GM21619 (cell line): ENCODE results near the gene MED10.
A peak's percentile ranks its signal among the peaks of the same experiment; 100 is the strongest.

Source experiments
- ATAC-seq: cut with Tn5 transposase; IDR thresholded peaks from one replicate; pipeline ENCODE4 v1.9.1; 2021; ENCODE audit not compliant: unreplicated experiment

MED10 gene

DNA sequence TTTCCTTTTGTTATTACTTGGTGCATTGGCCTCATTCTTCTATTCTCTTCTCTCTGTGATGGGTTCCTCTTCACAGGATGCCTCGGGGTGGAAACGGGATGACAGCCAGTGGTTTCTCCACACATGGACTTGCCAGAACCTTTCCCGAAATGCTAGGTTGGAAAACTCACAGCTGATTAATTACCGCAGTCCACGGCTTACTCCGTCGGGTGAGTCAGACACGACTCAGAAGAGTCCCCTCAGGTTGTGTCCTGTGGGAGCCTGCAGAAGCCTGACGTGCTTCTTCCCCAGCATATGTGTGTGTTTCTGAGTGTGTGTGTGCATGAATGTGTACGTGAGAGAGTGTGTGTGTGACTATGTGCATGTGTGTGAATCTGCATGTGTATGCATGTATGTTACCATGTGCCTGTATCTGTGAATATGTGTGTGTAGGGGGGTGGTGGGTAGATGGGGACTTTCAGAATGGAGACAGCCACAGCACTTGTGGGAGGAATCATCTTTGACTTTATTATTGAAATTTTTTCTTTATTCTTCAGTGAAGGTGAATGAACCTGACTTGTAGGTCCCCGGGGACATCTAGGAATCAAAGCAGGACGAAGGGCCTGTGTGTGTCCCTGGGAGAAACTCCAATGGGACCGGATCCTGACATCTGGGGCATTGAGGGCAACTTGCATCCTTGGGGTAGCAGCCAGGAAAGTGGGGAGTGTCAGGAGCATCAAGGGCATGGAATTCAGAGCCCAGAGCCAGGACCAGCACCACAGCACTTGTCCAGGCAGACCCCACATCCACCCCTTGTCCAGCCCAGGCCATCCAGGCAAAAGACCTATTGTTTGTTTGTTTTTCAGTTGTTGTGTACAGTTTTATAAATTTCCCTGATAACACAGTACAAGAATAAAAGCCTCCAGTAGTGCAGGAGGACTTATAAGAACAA, 21.9 kb upstream of the MED10 start:
- ATAC-seq = no peak

GRCh38 chr5:6398570-6399230, 20.4 kb upstream of the MED10 start:
- no peak for ATAC-seq

DNA sequence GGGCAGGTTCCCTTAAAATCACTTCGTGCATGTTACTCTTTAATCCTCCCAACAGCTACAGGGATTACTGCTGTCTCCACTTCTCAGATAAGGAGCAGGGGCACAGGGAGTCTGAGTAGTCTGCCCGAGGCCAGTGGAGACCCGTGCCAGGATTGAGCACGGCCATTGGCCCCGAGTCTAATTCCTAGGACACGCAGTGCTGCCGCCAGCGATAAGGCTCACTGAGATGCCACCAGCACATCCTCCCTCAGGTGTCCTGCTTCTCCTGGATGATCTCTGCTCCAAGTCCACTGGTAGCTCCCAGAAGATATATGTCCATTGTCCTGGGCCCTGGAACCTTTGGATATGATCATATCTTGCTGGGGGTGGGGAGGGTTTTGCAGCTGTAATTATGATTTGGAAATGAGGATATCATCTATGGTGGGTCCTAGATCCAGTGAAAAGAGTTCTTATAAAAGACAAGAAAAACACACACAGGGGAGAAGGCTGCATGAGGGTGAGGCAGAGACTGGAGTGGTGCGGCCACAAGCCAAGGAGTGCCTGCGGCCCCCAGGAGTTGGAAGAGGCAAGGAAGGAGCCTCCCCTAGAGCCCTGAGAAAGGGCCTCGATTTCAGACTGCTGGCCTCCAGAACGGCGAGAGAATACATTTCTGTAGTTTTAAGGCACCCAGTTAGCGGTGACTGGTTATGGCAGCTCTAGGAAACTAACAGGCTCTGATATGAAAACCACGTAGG, 19.4 kb upstream of the MED10 start:
- ATAC-seq = no peak

DNA sequence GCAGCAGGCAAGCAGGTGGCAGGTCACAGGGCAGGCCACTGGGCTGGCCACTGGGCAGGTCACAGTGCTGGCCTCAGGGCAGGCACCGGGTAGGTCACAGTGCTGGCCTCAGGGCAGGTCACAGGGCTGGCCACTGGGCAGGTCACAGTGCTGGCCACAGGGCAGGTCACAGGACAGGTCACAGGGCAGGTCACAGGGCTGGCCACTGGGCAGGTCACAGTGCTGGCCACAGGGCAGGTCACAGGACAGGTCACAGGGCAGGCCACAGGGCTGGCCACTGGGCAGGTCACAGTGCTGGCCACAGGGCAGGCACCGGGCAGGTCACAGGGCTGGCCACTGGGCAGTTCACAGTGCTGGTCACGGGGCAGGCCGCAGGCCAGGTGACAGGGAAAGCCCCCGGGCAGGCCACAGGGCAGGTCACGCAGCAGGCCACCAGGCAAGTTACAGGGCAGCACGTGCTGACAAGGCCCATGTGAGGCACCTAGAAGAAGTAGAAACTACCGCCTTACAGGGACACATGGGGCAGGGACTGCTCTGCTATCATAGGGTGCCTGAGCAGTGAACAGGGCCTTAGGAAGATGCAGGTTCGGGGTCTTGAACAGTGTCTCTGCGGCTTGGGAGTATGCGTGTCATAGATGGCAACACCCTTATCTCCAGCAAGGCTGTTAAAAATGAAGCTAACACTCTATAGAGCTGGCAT, 18.6 kb upstream of the MED10 start:
- ATAC-seq = no peak

DNA sequence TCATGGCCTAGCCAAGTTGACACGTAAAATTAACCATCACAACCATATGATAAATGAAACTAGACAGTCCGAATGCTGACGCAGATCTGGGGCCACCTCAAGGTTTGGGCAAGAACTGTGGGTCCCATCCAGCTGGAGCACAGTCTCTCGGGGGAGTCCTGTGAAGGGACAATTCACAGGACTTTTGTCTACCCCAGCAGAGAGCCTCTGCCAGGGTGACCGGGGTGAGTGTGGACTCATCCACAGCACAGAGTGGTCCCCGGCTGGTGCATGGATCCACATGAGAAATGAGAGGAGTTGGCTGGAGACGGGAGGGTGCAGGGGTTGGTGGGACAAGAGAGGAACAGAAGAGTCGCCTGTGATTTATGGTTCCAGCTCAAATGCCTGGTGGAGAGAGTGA, 17.7 kb upstream of the MED10 start:
- ATAC-seq = no peak

DNA sequence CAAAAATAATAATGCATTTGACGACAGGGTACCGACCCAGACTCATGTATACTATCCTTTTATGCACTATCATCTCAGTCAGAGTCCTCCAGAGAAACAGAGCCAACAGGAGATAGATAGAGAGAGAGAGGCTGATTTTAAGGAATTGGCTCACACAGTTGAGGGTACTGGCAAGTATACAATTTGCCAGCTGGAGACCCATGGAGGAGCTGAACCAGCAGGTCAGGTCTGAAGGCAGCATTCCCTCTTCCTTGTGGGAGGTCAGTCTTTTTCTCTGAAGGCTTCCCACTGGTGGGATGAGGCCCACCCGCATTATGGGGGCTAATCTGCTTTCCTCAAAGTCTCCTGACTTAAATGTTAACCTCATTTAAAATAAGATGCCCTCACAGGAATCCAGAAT, 17.3 kb upstream of the MED10 start:
- no peak for ATAC-seq

DNA sequence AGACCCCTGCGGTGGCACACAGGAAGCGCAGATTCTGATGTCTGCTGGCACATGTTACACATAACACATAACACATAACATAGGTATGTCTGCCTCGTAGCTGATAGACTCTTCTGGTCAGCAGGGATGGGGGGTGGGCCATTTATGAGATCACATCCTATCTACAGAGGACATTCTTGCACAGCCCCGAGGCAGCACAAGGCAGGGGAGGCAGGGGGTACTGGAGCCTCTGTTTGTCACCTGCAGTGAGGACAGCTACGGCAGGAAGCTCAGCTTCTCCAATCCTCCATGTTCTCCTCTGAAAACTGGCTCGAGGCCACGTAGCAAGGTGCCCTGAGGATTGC, 16.7 kb upstream of the MED10 start:
- no peak for ATAC-seq

- ATAC-seq = no peak
Observed at GRCh38 chr5:6394429-6395101, 16.2 kb upstream of the MED10 start.

DNA sequence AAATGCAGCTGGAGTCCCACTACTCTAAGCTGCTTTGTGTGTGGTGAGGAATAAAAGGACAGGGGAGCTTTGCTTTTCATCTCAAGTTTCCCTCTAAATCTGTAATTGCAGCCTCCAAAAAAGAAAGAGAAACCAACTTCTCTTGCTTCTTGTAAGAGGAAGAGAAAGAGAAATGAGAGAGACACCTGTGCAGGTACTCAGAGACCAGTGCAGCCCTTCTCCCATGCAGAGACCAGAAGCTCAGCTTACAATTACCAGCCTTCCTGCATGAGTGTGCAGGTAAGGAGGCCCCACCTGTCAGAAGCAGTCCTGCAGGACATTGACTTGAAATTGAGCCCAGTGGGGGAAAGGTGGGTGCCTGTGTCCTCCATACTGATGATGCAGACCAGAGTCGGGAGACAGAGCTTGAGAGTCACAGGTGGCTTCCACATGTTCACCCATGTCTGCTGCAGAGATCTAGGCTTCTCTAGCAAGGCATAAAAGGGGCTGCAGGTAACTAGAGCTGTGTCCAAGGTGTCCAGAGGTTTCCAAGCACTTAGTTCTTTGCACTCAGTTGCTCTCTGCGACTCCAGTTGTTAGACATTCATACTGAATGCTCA, 15.3 kb upstream of the MED10 start:
- ATAC-seq = no peak

DNA sequence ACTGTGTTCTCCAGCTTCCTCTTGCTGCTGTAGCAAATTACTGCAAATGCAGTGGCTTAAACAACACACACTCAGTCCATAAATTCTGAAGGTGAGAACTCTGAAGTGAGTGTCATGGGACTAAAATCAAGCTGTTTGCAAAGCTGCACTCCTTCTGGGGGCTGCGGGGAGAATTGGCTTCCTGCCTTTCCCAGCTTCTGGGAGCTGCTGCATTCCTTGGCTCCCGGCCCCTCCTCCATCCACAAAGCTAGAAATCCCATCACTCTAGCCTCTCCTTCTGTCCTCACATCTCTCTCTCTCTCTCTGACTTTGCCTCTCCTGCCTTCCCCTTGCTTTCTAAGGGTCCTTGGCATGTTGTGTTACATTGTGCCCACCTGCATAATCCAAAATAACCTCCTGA, 14.2 kb upstream of the MED10 start:
- no peak for ATAC-seq

DNA sequence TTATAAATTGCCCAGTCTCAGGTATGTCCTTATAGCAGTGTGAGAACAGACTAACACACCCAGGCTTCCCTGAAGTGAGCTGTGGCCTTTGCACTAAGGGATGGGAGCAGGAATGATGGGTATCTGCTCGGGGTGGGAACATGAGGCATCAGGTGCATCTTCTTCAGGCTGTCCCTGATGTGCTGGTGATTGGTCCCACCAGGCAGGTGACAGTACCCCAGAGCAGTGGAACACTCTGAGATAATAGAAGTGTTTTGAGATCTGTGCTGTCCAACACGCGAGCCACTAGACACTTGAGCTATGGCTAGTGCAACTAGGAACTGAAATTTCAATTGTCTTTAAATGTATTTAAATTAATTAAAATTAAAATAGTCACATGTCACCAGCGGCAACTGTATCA, 12.8 kb upstream of the MED10 start:
- no peak for ATAC-seq

DNA sequence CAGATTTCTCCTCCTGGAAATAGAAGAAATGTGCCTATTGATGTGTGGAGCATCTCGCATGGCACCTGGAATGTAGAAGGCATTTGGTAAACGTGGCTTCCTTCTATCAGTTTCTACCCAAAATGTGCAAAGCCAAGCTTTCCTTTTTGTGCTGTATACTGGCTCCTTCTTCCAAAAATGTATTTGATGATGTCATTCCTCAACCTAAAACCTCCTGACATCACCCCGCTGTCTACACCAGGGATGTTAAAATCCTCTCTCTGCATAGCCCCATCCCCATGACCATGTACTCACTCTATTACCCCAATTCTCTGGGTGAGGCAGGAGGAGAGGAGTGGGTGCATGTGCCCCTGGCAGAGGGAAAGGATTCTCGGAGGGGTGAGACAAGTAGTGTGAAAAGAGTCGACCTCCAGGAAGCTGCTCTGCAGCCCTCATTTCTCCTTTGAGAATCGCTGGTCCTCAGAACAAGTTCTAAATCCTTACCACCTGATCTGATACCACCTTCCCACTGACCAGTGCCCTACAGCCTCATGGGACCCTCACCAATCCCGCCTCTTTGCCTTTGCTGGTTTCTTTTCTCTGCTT, 11.7 kb upstream of the MED10 start:
- no peak for ATAC-seq

DNA sequence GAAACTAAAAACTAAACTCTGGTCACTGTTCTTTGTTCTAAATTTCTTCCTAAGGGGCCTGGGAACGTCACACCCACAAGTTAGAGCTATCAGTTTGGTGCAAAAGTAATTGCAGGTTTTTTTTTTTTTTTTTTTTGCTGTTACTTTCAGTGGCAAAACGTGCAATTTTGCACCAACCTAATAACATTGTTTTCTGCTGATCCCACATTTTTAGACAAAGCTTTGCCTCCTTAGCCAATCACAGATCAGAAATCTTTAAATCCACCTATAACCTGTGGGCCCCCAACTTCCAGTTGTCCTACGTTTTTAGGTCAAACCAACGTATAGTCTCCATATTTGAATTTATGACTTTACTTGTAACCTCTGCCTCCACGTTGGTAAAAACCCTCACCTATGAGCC, 11.1 kb upstream of the MED10 start:
- ATAC-seq = no peak

DNA sequence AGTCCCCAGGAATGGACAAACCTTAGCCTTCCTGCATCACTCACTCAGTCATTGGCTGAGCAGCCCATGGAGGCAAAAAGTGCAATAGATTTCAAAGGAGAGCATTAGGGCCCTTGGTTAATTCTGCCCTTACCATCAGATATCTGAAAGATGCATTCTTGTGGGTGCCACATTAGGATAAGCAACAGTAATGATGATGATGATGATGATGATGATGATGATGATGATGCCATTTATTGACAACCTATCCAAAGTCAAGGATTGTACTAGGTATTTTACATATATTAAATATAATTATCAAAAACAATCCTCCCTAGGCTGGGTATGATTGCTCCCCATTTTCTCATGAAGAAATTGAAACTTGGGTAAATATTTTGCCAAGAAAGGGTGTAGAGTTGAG, 9.6 kb upstream of the MED10 start:
- ATAC-seq = no peak

DNA sequence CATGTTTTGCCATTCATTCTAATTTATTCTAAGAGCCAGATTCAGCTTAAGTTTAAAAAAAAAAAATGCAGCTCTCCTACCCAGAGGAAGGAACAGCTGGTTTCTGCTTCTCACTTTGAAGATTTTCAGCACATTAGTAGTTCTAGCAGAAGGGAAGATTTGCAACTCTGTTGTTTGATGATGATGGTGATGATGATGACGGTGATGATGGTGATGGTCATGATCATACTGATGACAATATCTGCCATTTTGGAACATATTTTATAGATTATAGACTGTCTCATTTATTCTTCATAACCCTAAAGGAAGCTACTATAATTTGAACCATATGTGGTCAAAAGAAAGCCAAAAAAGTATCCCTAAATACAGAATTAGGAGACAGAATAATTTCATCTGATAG, 7.9 kb upstream of the MED10 start:
- ATAC-seq = no peak

- no peak for ATAC-seq
Observed at GRCh38 chr5:6384856-6385255, 6.5 kb upstream of the MED10 start.

DNA sequence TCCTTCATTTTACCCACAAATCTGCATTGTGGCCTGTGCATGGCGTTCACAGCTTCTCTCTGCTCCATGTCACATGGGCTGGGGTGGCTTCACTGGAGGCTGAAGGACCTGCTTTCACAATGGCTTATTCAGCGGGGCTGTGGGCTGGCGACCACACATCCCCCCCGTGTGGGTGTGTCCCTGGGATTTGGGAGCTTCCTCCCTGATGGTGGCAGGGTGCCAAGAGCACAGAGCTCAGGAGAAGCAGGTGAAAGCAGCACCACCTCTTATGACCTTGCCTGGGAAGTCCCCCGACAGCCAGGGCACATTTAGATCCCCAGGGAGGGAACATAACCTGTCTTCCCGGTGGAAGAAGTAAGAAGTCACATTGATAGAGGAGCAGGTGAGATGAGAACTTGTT, 5.0 kb upstream of the MED10 start:
- ATAC-seq = no peak

GRCh38 chr5:6379246-6379645, 899 bp upstream of the MED10 start:
- no peak for ATAC-seq

DNA sequence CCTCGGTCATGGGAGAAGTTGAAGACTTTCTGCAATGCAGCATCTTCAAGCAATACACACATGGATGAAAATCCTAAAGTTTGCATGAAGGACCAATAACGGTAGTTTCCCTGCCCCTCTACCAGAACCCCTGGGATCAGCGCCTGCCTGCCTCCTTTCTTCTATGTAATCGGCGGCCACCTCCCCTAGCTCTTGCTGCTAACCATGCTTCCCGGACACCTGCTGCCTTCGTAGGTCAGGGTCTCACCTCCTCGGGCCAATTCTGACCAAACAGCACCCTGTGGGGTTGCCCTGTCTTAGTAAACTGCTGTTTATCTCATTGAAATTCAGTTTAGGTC, 388 bp upstream of the MED10 start:
- ATAC-seq = peak; percentile 30

DNA sequence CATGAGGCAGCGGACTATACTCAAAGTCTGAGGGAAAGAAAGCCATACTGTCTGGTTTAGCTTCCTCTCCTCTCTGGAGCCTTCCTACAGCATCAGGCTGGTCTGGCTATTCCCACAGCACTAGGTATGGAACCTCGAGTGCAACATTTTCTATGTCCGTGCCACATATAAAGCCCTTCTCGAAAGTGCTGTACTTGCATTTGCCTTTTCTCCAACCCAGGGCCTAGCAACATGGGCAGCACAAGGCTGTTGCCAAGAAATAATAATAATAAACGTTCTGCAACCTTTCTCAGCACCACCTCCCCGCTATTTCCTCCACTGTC, 804 bp downstream of the MED10 start:
- no peak for ATAC-seq
